Endothelial cell of umbilical vein (primary cell): ENCODE data around the gene TARS2. TPM values are rescaled to one million over a fixed set of nuclear protein-coding genes. Genes with fewer than 3 reads are reported as not detected.

Source experiments
- BruUV-seq: library from RNA; stranded (reverse); fragments of 400-500 nt; replicated peaks from 2 replicates; lab custom pipeline; 2021; lab: Mats Ljungman, UMichigan
- CTCF ChIA-PET: fragments of 300-600, 350-600 bp; sonication (Branson Sonifier 250); formaldehyde crosslinking; loops from one replicate; lab custom pipeline; 2021; ENCODE audit warnings: antibody characterized with exemption, inconsistent platforms; lab: Charles Lee
- POLR2A ChIA-PET: fragments of 300-600, 350-600 bp; sonication (Branson Sonifier 250); formaldehyde crosslinking; loops from one replicate; lab custom pipeline; 2021; ENCODE audit warnings: antibody characterized with exemption, inconsistent platforms; lab: Charles Lee
- DNase-seq: peaks from one replicate; pipeline ENCODE4 v3.0.0-alpha.2; 2011; ENCODE audit warnings: low read depth, low spot score
- FAIRE-seq: peaks from 2 replicates; lab custom pipeline; 2011; peaks lifted over from hg19 to GRCh38; lab: Jason Lieb, UNC
- H2AFZ ChIP-seq: 2 replicates; pipeline ENCODE4 v1.6.0; 2012; ENCODE audit warnings: low read depth, low read length, control low read depth, inconsistent platforms
- H3K27ac ChIP-seq: 2 replicates; pipeline ENCODE4 v1.5.1; 2011; ENCODE audit warnings: low read depth, mild to moderate bottlenecking, control low read depth, low read length, moderate library complexity; ENCODE audit not compliant: insufficient read depth
- H3K27me3 ChIP-seq, 2 experiments: 2 replicates each; pipeline versions ENCODE4 v1.6.0 to v1.6.1; 2011; ENCODE audit warnings: low read length in 2 of 2, mixed read lengths in 1 of 2; ENCODE audit not compliant: control insufficient read depth in 2 of 2, insufficient read depth in 2 of 2
- H3K36me3 ChIP-seq, 2 experiments: 2 replicates in 1 of 2; 3 replicates in 1 of 2; pipeline ENCODE4 v1.5.1; 2011; ENCODE audit warnings: low read length in 2 of 2, mild to moderate bottlenecking in 1 of 2, moderate library complexity in 1 of 2; ENCODE audit not compliant: control insufficient read depth in 2 of 2, insufficient read depth in 2 of 2; ENCODE audit errors: extremely low read depth in 1 of 2
- H3K4me1 ChIP-seq: 3 replicates; pipeline ENCODE4 v1.5.1; 2011; ENCODE audit warnings: mild to moderate bottlenecking, low read length; ENCODE audit not compliant: control insufficient read depth, insufficient read depth; ENCODE audit errors: extremely low read depth
- H3K4me2 ChIP-seq: 2 replicates; pipeline ENCODE4 v1.6.1; 2011; ENCODE audit warnings: low read length, control low read depth, mixed read lengths; ENCODE audit not compliant: insufficient read depth
- H3K4me3 ChIP-seq, 3 experiments: fragments of 200-600 bp in 1 of 3; sonication (generic), shearing (Covaris generic) in 1 of 3; replicated peaks in 1 of 3; 2 replicates each; pipeline ENCODE4 v1.5.1; 2011 to 2016; ENCODE audit warnings: control low read depth in 3 of 3, low read length in 3 of 3, mild to moderate bottlenecking in 2 of 3, inconsistent platforms in 1 of 3, low read depth in 1 of 3, moderate library complexity in 1 of 3; ENCODE audit not compliant: insufficient read depth in 1 of 3
- H3K79me2 ChIP-seq: 2 replicates; pipeline ENCODE4 v1.6.0; 2012; ENCODE audit warnings: low read length, inconsistent platforms; ENCODE audit not compliant: control insufficient read depth, insufficient read depth
- H3K9ac ChIP-seq: replicated peaks from 2 replicates; pipeline ENCODE3; 2011; ENCODE audit warnings: low read length, control low read depth; ENCODE audit not compliant: insufficient read depth; ENCODE audit errors: extremely low read depth
- H3K9me1 ChIP-seq: replicated peaks from 3 replicates; pipeline ENCODE4 v1.6.0; 2011; ENCODE audit warnings: mild to moderate bottlenecking, low read length; ENCODE audit not compliant: control insufficient read depth, insufficient read depth; ENCODE audit errors: extremely low read depth
- H3K9me3 ChIP-seq: replicated peaks from 2 replicates; pipeline ENCODE4 v1.5.1; 2012; ENCODE audit warnings: low read length, inconsistent platforms; ENCODE audit not compliant: control insufficient read depth, insufficient read depth
- H4K20me1 ChIP-seq: replicated peaks from 2 replicates; pipeline ENCODE3; 2011; ENCODE audit warnings: mild to moderate bottlenecking, low read length; ENCODE audit not compliant: control insufficient read depth, insufficient read depth; ENCODE audit errors: extremely low read depth
- EZH2 ChIP-seq: IDR thresholded peaks from 2 replicates; pipeline ENCODE4 v1.6.1; 2012; ENCODE audit warnings: borderline replicate concordance, low read depth, mild to moderate bottlenecking, moderate library complexity, low read length, inconsistent platforms; ENCODE audit not compliant: severe bottlenecking
- FOS ChIP-seq: IDR thresholded peaks from 2 replicates; pipeline ENCODE4 v1.6.1; 2011; ENCODE audit warnings: mild to moderate bottlenecking, low read length, moderate library complexity, borderline replicate concordance; ENCODE audit not compliant: insufficient read depth
- GATA2 ChIP-seq: IDR thresholded peaks from 2 replicates; pipeline ENCODE4 v1.7.0; 2011; ENCODE audit warnings: low read depth, mild to moderate bottlenecking, moderate library complexity, mixed read lengths, low read length; ENCODE audit not compliant: insufficient read length, insufficient read depth
- JUN ChIP-seq: IDR thresholded peaks from 2 replicates; pipeline ENCODE4 v1.6.1; 2011; ENCODE audit warnings: borderline replicate concordance, low read depth; ENCODE audit not compliant: insufficient read length, insufficient read depth
- MAX ChIP-seq: IDR thresholded peaks from 2 replicates; pipeline ENCODE4 v1.6.1; 2011; ENCODE audit not compliant: insufficient read depth, insufficient read length
- MYC ChIP-seq: IDR thresholded peaks from one replicate; pipeline ENCODE4 v1.6.1; 2011; ENCODE audit warnings: mild to moderate bottlenecking, low read depth, low read length
- POLR2A ChIP-seq: IDR thresholded peaks from 2 replicates; pipeline ENCODE4 v1.6.1; 2012; ENCODE audit warnings: low read depth, mild to moderate bottlenecking, control low read depth, low read length
- POLR2AphosphoS5 ChIP-seq: IDR thresholded peaks from 2 replicates; pipeline ENCODE4 v1.6.1; 2012; ENCODE audit warnings: low read depth, mild to moderate bottlenecking, control low read depth, low read length, moderate library complexity; ENCODE audit not compliant: insufficient read depth
- dilution Hi-C: fragments of 300-500 bp; cut with MboI; formaldehyde crosslinking; loops from one replicate; pipeline ENCODE4 v1.15.0; 2019; ENCODE audit warnings: low sequenced_read_pairs; ENCODE audit not compliant: extremely low pct_ligation_motif_present
- intact Hi-C: fragments of 100-400 bp; cut with micrococcal nuclease; formaldehyde crosslinking; loops from one replicate; pipeline ENCODE4 v1.10.0; 2022
- polyA plus RNA-seq, 4 experiments: library from polyadenylated mRNA; depleted of rRNA in 3 of 4; stranded (reverse) in 3 of 4; unstranded in 1 of 4; fragments of >200 nt; gene quantifications; 2 replicates each; pipeline versions ENCODE4 v1.2.1 to v1.2.3, GENCODE V29; 2011 to 2012; ENCODE audit warnings: missing spikeins in 1 of 4
- total RNA-seq: library from RNA; stranded (reverse); gene quantifications from 2 replicates; pipeline ENCODE4 v1.2.3, GENCODE V29; 2021
- TF ChIP-seq, protein P1 (sequence below), 2 donors: IDR thresholded peaks; 1 replicate in 1 of 2; 2 replicates in 1 of 2; pipeline ENCODE4 v1.5.1; 2011; ENCODE audit warnings: low read length in 2 of 2, mild to moderate bottlenecking in 2 of 2, moderate library complexity in 2 of 2, control low read depth in 1 of 2, inconsistent platforms in 1 of 2, low read depth in 1 of 2; ENCODE audit not compliant: insufficient read depth in 1 of 2; ENCODE audit errors: extremely low read depth in 1 of 2

The TARS2 gene
- total and polyA plus RNA-seq, 2 donors (not counting 3 experiments of a cell fraction or from before 2014, with no cell fraction given): 21.5 to 22.0 TPM

- TF ChIP-seq GATA2 (no peak), POLR2A (no peak), EZH2 (no peak), POLR2AphosphoS5 (no peak), MYC (no peak), JUN (no peak), MAX (no peak), FOS (no peak)
- TF ChIP-seq, protein P1, sequence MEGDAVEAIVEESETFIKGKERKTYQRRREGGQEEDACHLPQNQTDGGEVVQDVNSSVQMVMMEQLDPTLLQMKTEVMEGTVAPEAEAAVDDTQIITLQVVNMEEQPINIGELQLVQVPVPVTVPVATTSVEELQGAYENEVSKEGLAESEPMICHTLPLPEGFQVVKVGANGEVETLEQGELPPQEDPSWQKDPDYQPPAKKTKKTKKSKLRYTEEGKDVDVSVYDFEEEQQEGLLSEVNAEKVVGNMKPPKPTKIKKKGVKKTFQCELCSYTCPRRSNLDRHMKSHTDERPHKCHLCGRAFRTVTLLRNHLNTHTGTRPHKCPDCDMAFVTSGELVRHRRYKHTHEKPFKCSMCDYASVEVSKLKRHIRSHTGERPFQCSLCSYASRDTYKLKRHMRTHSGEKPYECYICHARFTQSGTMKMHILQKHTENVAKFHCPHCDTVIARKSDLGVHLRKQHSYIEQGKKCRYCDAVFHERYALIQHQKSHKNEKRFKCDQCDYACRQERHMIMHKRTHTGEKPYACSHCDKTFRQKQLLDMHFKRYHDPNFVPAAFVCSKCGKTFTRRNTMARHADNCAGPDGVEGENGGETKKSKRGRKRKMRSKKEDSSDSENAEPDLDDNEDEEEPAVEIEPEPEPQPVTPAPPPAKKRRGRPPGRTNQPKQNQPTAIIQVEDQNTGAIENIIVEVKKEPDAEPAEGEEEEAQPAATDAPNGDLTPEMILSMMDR (IDR thresholded peaks at IDR 0.05; ENCODE audit: extremely low read depth in 1 of 2, insufficient read depth in 1 of 2, low read depth in 1 of 2, low read length in 2 of 2): no peak
- no peaks in the 10 kb centered on the region for H3K79me2 ChIP-seq
- H3K4me1 ChIP-seq: no peaks in the 10 kb centered on the region
- H3K4me3 ChIP-seq: no peak overlapping the region
- no peaks in the 10 kb centered on the region for H3K36me3 ChIP-seq
- FAIRE-seq (no peak), DNase-seq (no peak)
- no peaks in the 10 kb centered on the region for H3K27me3 ChIP-seq
- ChIA-PET POLR2A (no interaction called here), CTCF (interaction anchor here (0.7 to 1.0 kb wide), 2 partner anchors 12 to 15 kb away, joined by 3 read pairs; no protein-coding TSS in a partner anchor)
- H3K27ac ChIP-seq: no peak overlapping the region
- H3K4me2 ChIP-seq: no peak overlapping the region
- H4K20me1 ChIP-seq: no peaks in the 10 kb centered on the region
- intact Hi-C loops (no loop called here), dilution Hi-C loops (no loop called here)
- no peak overlapping the region for H3K9ac ChIP-seq
- H3K9me1 ChIP-seq: no peaks in the 10 kb centered on the region
- peak overlapping the region; percentile 6 for H2AFZ ChIP-seq
- BruUV-seq: no TSS peak
- no peaks in the 10 kb centered on the region for H3K9me3 ChIP-seq
Measured at GRCh38 chr1:150529017-150529416, 41.8 kb downstream of the TARS2 start.
